ENCODE results near the gene TRAF3.

Gene TRAF3

GRCh38 chr14:102825307-102826095 lies 48.3 kb downstream of the TRAF3 start:
- no peak for DNase-seq (ENCODE audit: low read depth)
- TF ChIP-seq CTCF (conservative IDR thresholded peaks at IDR 0.05; ENCODE audit: low read depth, low read length) = no peak
- no peak overlapping the region for H3K4me3 ChIP-seq (ENCODE audit: low read length)

- DNase-seq (ENCODE audit: low read depth) = no peak
- no peak for TF ChIP-seq CTCF (conservative IDR thresholded peaks at IDR 0.05; ENCODE audit: low read depth, low read length)
- no peak overlapping the region for H3K4me3 ChIP-seq (ENCODE audit: low read length)
Observed at GRCh38 chr14:102826161-102826560, 48.9 kb downstream of the TRAF3 start.

- TF ChIP-seq CTCF (conservative IDR thresholded peaks at IDR 0.05; ENCODE audit: low read depth, low read length) = no peak
- no peak overlapping the region for H3K4me3 ChIP-seq (ENCODE audit: low read length)
- DNase-seq (ENCODE audit: low read depth) = no peak
Observed at GRCh38 chr14:102826751-102827675, 49.8 kb downstream of the TRAF3 start.

- peak; percentile 0 for TF ChIP-seq CTCF (conservative IDR thresholded peaks at IDR 0.05; ENCODE audit: low read depth, low read length)
- no peak for DNase-seq (ENCODE audit: low read depth)
- no peak overlapping the region for H3K4me3 ChIP-seq (ENCODE audit: low read length)
Observed at GRCh38 chr14:102827716-102828115, 50.5 kb downstream of the TRAF3 start.

GRCh38 chr14:102828151-102828550 lies 50.9 kb downstream of the TRAF3 start:
- TF ChIP-seq CTCF (conservative IDR thresholded peaks at IDR 0.05; ENCODE audit: low read depth, low read length) = no peak
- no peak for DNase-seq (ENCODE audit: low read depth)
- H3K4me3 ChIP-seq (ENCODE audit: low read length) = no peak overlapping the region

- no peak for TF ChIP-seq CTCF (conservative IDR thresholded peaks at IDR 0.05; ENCODE audit: low read depth, low read length)
- no peak overlapping the region for H3K4me3 ChIP-seq (ENCODE audit: low read length)
- DNase-seq (ENCODE audit: low read depth) = no peak
Observed at GRCh38 chr14:102829016-102829548, 51.8 kb downstream of the TRAF3 start.

All from retinal pigment epithelial cell (primary cell).